Left lung (tissue), 10 donors: ENCODE measurements around the gene OR2G6. TPM values are rescaled to one million over a fixed set of nuclear protein-coding genes. Genes with fewer than 3 reads are reported as not detected.
A peak's percentile ranks its signal among the peaks of the same experiment; 100 is the strongest.
"Not testable (repeated sequence)": the region's sequence is repeated elsewhere in the genome, so short reads cannot be mapped to it uniquely, and the experiment has no call there.

Experiments used
- ATAC-seq: fragments of 200-7000 bp; cut with Tn5 transposase; one replicate; pipeline ENCODE4 v1.9.1; 2020; ENCODE audit warnings: moderate library complexity
- DNase-seq, 4 donors: peaks; one replicate each; pipeline ENCODE4 v3.0.0-alpha.2; 2013 to 2020
- H3K27ac ChIP-seq, 2 donors: fragments of 200-600 bp; sonication (generic) in 1 of 2; one replicate each; pipeline versions ENCODE4 v1.5.0 to v1.8.0; 2020 to 2021
- H3K27me3 ChIP-seq, 2 donors: fragments of 200-600 bp; sonication (generic) in 1 of 2; one replicate each; pipeline versions ENCODE4 v1.5.0 to v1.8.0; 2020 to 2021
- H3K36me3 ChIP-seq, 2 donors: fragments of 200-600 bp; sonication (generic) in 1 of 2; one replicate each; pipeline versions ENCODE4 v1.5.0 to v1.8.0; 2020 to 2021
- H3K4me1 ChIP-seq, 2 donors: fragments of 200-600 bp; one replicate each; pipeline ENCODE4 v1.8.0; 2021
- H3K4me3 ChIP-seq, 2 donors: fragments of 200-600 bp; sonication (generic) in 1 of 2; one replicate each; pipeline versions ENCODE4 v1.5.0 to v1.8.0; 2020 to 2021; ENCODE audit warnings: mild to moderate bottlenecking in 1 of 2
- H3K9me3 ChIP-seq, 2 donors: fragments of 200-600 bp; sonication (generic) in 1 of 2; one replicate each; pipeline versions ENCODE4 v1.5.0 to v1.8.0; 2020 to 2021
- CTCF ChIP-seq, 2 donors: fragments of 200-600 bp; sonication (generic) in 1 of 2; IDR thresholded peaks; one replicate each; pipeline versions ENCODE4 v1.5.0 to v1.8.0; 2021; ENCODE audit warnings: antibody characterized with exemption in 2 of 2
- intact Hi-C, 2 donors: fragments of 100-400 bp; cut with DNase I; formaldehyde crosslinking; loops; one replicate each; pipeline versions ENCODE4 v1.11.2 to v1.14.2; 2022
- polyA plus RNA-seq, 6 donors: library from polyadenylated mRNA; unstranded; fragments of 120-200 nt; gene quantifications; one replicate each; pipeline ENCODE4 v1.2.1, GENCODE V29; 2013; ENCODE audit not compliant: insufficient read length in 6 of 6
- total RNA-seq, 2 donors: library from RNA; stranded (reverse); fragmentation: NEBNext Ultra II Directional; extraction: Animal tissue kit (Norgen Biotek cat#: 25700); gene quantifications; one replicate each; pipeline ENCODE4 v1.2.1, GENCODE V29; 2021
- donor health status: DM: no; HTN: yes; CAD: no.
- donor health status: DM: no; HTN: no; CAD: no.

The OR2G6 gene
- total and polyA plus RNA-seq, 8 donors = 0.04 to 0.06 (median 0.04) TPM; not detected in 4

- ATAC-seq = no peak
Observed at GRCh38 chr1:248521856-248522255, 14.0 kb downstream of the OR2G6 start.

GRCh38 chr1:248537449-248537848 lies 29.6 kb downstream of the OR2G6 start:
- H3K27me3 ChIP-seq, H3K27ac ChIP-seq, H3K4me3 ChIP-seq, H3K9me3 ChIP-seq, ATAC-seq, DNase-seq, H3K36me3 ChIP-seq, H3K4me1 ChIP-seq, intact Hi-C loops: not testable (repeated sequence)

More at GRCh38 chr1:248521856-248522255, 14.0 kb downstream of the OR2G6 start:
- Histone ChIP-seq H3K4me3 (no peak overlapping the region), H3K4me1 (no peaks in the 10 kb centered on the region), H3K27me3 (no peaks in the 10 kb centered on the region), H3K36me3 (no peaks in the 10 kb centered on the region), H3K9me3 (peaks cover 0 to 2% of the 10 kb centered on the region in 2 donors), H3K27ac (no peak overlapping the region)
- intact Hi-C loops = no loop called here
- no peak for TF ChIP-seq CTCF (IDR thresholded peaks at IDR 0.05)
- peak in 1 of 4 donors; percentile 45 for DNase-seq

- intact Hi-C loops, H3K9me3 ChIP-seq, DNase-seq, H3K4me3 ChIP-seq, H3K27me3 ChIP-seq, ATAC-seq, H3K27ac ChIP-seq, H3K4me1 ChIP-seq, H3K36me3 ChIP-seq: not testable (repeated sequence)
Observed at GRCh38 chr1:248547383-248547782, 39.5 kb downstream of the OR2G6 start.

- H3K4me1 ChIP-seq, DNase-seq, intact Hi-C loops, H3K4me3 ChIP-seq, H3K36me3 ChIP-seq, H3K9me3 ChIP-seq, H3K27me3 ChIP-seq, ATAC-seq, H3K27ac ChIP-seq: not testable (repeated sequence)
Observed at GRCh38 chr1:248551027-248551426, 43.2 kb downstream of the OR2G6 start.

GRCh38 chr1:248562672-248563071 lies 54.8 kb downstream of the OR2G6 start, which contains the start of gene OR2T29:
OR2T29 (minus strand) TSS chr1:248562772; CDS start chr1:248559491, 3,281 bp downstream.
- H3K4me1 ChIP-seq, intact Hi-C loops, H3K4me3 ChIP-seq, H3K9me3 ChIP-seq, H3K27ac ChIP-seq, ATAC-seq, H3K36me3 ChIP-seq, DNase-seq, H3K27me3 ChIP-seq: not testable (repeated sequence)

- DNase-seq, intact Hi-C loops, H3K4me1 ChIP-seq, H3K9me3 ChIP-seq, H3K36me3 ChIP-seq, H3K4me3 ChIP-seq, H3K27me3 ChIP-seq, ATAC-seq, H3K27ac ChIP-seq: not testable (repeated sequence)
Observed at GRCh38 chr1:248565530-248566373, 57.9 kb downstream of the OR2G6 start.

GRCh38 chr1:248569049-248569448 lies 61.2 kb downstream of the OR2G6 start:
- H3K4me3 ChIP-seq, H3K27ac ChIP-seq, DNase-seq, intact Hi-C loops, H3K27me3 ChIP-seq, H3K36me3 ChIP-seq, ATAC-seq, H3K9me3 ChIP-seq, H3K4me1 ChIP-seq: not testable (repeated sequence)

- H3K27ac ChIP-seq, intact Hi-C loops, H3K36me3 ChIP-seq, DNase-seq, H3K4me1 ChIP-seq, H3K9me3 ChIP-seq, ATAC-seq, H3K4me3 ChIP-seq, H3K27me3 ChIP-seq: not testable (repeated sequence)
Observed at GRCh38 chr1:248570811-248571210, 62.9 kb downstream of the OR2G6 start.

GRCh38 chr1:248572049-248572448 lies 64.2 kb downstream of the OR2G6 start:
- H3K4me3 ChIP-seq, H3K27me3 ChIP-seq, H3K9me3 ChIP-seq, H3K4me1 ChIP-seq, H3K27ac ChIP-seq, ATAC-seq, H3K36me3 ChIP-seq, intact Hi-C loops, DNase-seq: not testable (repeated sequence)

- not testable (repeated sequence) for ATAC-seq
Observed at GRCh38 chr1:248573856-248574255, 66.0 kb downstream of the OR2G6 start.

GRCh38 chr1:248574657-248575056 lies 66.8 kb downstream of the OR2G6 start, which contains the start of gene OR2T34:
OR2T34 (minus strand) TSS chr1:248574757; CDS start chr1:248574757, 0 bp downstream.
- H3K27ac ChIP-seq, H3K27me3 ChIP-seq, H3K4me1 ChIP-seq, intact Hi-C loops, H3K9me3 ChIP-seq, ATAC-seq, DNase-seq, H3K4me3 ChIP-seq, H3K36me3 ChIP-seq: not testable (repeated sequence)

More at GRCh38 chr1:248573856-248574255, 66.0 kb downstream of the OR2G6 start:
- H3K27ac ChIP-seq, H3K4me1 ChIP-seq, H3K4me3 ChIP-seq, H3K27me3 ChIP-seq, H3K36me3 ChIP-seq, intact Hi-C loops, H3K9me3 ChIP-seq: not testable (repeated sequence)
- peak in 1 of 4 donors; percentile 57 for DNase-seq
